Mucosa of rectum (tissue), 2 donors: ENCODE measurements around the gene FAHD2B.
"Not testable (repeated sequence)": the region's sequence is repeated elsewhere in the genome, so short reads cannot be mapped to it uniquely, and the experiment has no call there.

Experiments used
- H3K27ac ChIP-seq, 2 donors: one replicate each; pipeline ENCODE4 v1.7.0; 2013; ENCODE audit warnings: inconsistent platforms in 2 of 2, low read depth in 2 of 2, low read length in 2 of 2
- H3K27me3 ChIP-seq, 2 donors: one replicate each; pipeline ENCODE4 v1.7.0; 2013; ENCODE audit warnings: low read length in 2 of 2; ENCODE audit not compliant: control insufficient read depth in 2 of 2, insufficient read depth in 2 of 2
- H3K36me3 ChIP-seq, 2 donors: one replicate each; pipeline ENCODE4 v1.7.0; 2013; ENCODE audit warnings: low read length in 2 of 2; ENCODE audit not compliant: control insufficient read depth in 2 of 2, insufficient read depth in 2 of 2
- H3K4me1 ChIP-seq, 2 donors: one replicate each; pipeline ENCODE4 v1.7.0; 2013; ENCODE audit warnings: low read length in 2 of 2, mild to moderate bottlenecking in 1 of 2; ENCODE audit not compliant: control insufficient read depth in 2 of 2, insufficient read depth in 2 of 2
- H3K4me3 ChIP-seq, 2 donors: one replicate each; pipeline ENCODE4 v1.7.0; 2013; ENCODE audit warnings: low read length in 2 of 2
- H3K9ac ChIP-seq, 2 donors: one replicate each; pipeline ENCODE4 v1.7.0; 2013; ENCODE audit warnings: low read length in 2 of 2, low read depth in 1 of 2, mild to moderate bottlenecking in 1 of 2
- H3K9me3 ChIP-seq, 2 donors: one replicate each; pipeline ENCODE4 v1.7.0; 2013; ENCODE audit warnings: low read length in 2 of 2; ENCODE audit not compliant: control insufficient read depth in 2 of 2
- donor health status: healthy.
- donor health status: Normal muscosa, but diverticular disease.

Gene FAHD2B

GRCh38 chr2:97094772-97095611 is at the start of gene FAHD2B:
FAHD2B (minus strand) TSS chr2:97094882; CDS start chr2:97091706, 3,176 bp downstream.
- H3K4me3 ChIP-seq: peak within 1 kb of the TSS in 1 of 2 donors; percentile 20
- peak within 1 kb of the TSS in 1 of 2 donors; percentile 6 for H3K9ac ChIP-seq
- not testable (repeated sequence) for H3K4me1 ChIP-seq, H3K27ac ChIP-seq, H3K27me3 ChIP-seq, H3K36me3 ChIP-seq, H3K9me3 ChIP-seq

GRCh38 chr2:97144016-97144415 is 49.3 kb upstream of the FAHD2B start:
- H3K9ac ChIP-seq, H3K27me3 ChIP-seq, H3K36me3 ChIP-seq, H3K27ac ChIP-seq, H3K4me1 ChIP-seq, H3K9me3 ChIP-seq, H3K4me3 ChIP-seq: not testable (repeated sequence)

GRCh38 chr2:97129090-97129489 is 34.4 kb upstream of the FAHD2B start:
- not testable (repeated sequence) for H3K4me1 ChIP-seq, H3K9me3 ChIP-seq, H3K27me3 ChIP-seq, H3K9ac ChIP-seq, H3K27ac ChIP-seq, H3K36me3 ChIP-seq, H3K4me3 ChIP-seq

GRCh38 chr2:97113882-97114255 is 19.2 kb upstream of the FAHD2B start:
- not testable (repeated sequence) for H3K36me3 ChIP-seq, H3K9me3 ChIP-seq

GRCh38 chr2:97113050-97113881 is 18.6 kb upstream of the FAHD2B start, which contains the start of gene ANKRD36:
ANKRD36 (plus strand) TSS chr2:97113153; CDS start chr2:97113740, 587 bp downstream.
- H3K4me3 ChIP-seq: peak within 1 kb of the TSS; percentile 65 to 84
- H3K9me3 ChIP-seq, H3K4me1 ChIP-seq, H3K36me3 ChIP-seq, H3K27me3 ChIP-seq: not testable (repeated sequence)
- H3K27ac ChIP-seq: peak within 1 kb of the TSS; percentile 88 to 94
- H3K9ac ChIP-seq: peak within 1 kb of the TSS; percentile 72 to 84

More at GRCh38 chr2:97113882-97114255, 19.2 kb upstream of the FAHD2B start:
- Histone ChIP-seq H3K27ac (peak overlapping the region; percentile 55 to 80), H3K9ac (peak overlapping the region; percentile 70 to 75), H3K4me3 (peak overlapping the region; percentile 63 to 84)
- not testable (repeated sequence) for H3K27me3 ChIP-seq, H3K4me1 ChIP-seq

GRCh38 chr2:97112320-97113049 is 17.8 kb upstream of the FAHD2B start:
- Histone ChIP-seq H3K27ac (peak overlapping the region; percentile 88 to 94), H3K4me3 (peak overlapping the region; percentile 65 to 84), H3K9ac (peak overlapping the region; percentile 72 to 84)
- not testable (repeated sequence) for H3K9me3 ChIP-seq, H3K36me3 ChIP-seq, H3K4me1 ChIP-seq, H3K27me3 ChIP-seq

- not testable (repeated sequence) for H3K9me3 ChIP-seq, H3K4me3 ChIP-seq, H3K27ac ChIP-seq, H3K4me1 ChIP-seq, H3K27me3 ChIP-seq, H3K36me3 ChIP-seq, H3K9ac ChIP-seq
Measured at GRCh38 chr2:97111246-97111645, 16.6 kb upstream of the FAHD2B start.

GRCh38 chr2:97106878-97107277 is 12.2 kb upstream of the FAHD2B start:
- H3K9ac ChIP-seq, H3K27ac ChIP-seq, H3K36me3 ChIP-seq: not testable (repeated sequence)

GRCh38 chr2:97098786-97099372 is 4.2 kb upstream of the FAHD2B start:
- H3K4me1 ChIP-seq: not testable (repeated sequence)

More at GRCh38 chr2:97106878-97107277, 12.2 kb upstream of the FAHD2B start:
- not testable (repeated sequence) for H3K9me3 ChIP-seq, H3K4me1 ChIP-seq, H3K27me3 ChIP-seq, H3K4me3 ChIP-seq

More at GRCh38 chr2:97098786-97099372, 4.2 kb upstream of the FAHD2B start:
- not testable (repeated sequence) for H3K4me3 ChIP-seq, H3K36me3 ChIP-seq, H3K27ac ChIP-seq, H3K9me3 ChIP-seq, H3K27me3 ChIP-seq, H3K9ac ChIP-seq
